Measurements from ENCODE around the gene VKORC1. TPM values are rescaled to one million over a fixed set of nuclear protein-coding genes. Genes with fewer than 3 reads are reported as not detected.
"Not testable (repeated sequence)": the region's sequence is repeated elsewhere in the genome, so short reads cannot be mapped to it uniquely, and the experiment has no call there.

The VKORC1 gene
- 100 to 1,000 TPM; 106 to 132 (median 113) TPM for polyA plus RNA-seq

DNA sequence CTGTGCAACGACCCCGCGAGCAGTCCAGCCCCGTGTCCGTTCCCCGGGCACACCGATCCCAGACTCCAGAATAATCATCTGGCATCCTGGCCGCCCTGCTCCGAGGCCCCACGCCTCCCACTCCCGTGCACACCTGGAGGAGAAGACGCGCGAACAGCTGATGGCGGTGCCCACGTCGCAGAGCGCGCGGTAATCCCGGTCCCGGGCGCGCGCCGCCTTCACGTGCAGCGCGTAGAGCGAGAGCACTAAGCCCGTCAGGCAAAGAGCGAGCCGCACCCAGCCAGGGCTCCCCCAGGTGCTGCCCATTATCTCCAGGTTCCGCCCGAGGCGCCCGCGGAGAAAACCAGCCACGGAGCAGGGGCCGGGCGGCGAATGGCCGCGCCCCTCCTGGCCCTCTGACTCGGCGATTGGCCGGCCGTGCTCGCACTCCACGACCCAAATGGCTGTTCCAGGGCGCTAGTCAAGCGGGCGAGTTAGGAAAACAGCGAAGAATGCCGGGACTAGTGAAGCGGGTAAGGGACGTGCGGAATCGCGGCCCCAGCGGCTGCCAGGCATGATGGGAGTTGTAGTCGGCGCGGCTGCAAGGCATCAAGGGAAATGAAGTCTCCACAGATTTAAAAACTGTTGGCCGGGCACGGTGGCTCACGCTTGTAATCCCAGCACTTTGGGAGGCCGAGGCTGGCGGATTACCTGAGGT lies at the start of gene VKORC1:
TSS of gene VKORC1 (minus strand) at position 374 of the 697 bp plus-strand sequence. CDS start at position 306, 68 bp downstream.
- H3K27ac ChIP-seq (ENCODE audit: low read depth, low read length): no peak within 1 kb of the TSS
- WGBS, 3 donors: 0% methylated on average over 69 of the region's 69 CpGs

DNA sequence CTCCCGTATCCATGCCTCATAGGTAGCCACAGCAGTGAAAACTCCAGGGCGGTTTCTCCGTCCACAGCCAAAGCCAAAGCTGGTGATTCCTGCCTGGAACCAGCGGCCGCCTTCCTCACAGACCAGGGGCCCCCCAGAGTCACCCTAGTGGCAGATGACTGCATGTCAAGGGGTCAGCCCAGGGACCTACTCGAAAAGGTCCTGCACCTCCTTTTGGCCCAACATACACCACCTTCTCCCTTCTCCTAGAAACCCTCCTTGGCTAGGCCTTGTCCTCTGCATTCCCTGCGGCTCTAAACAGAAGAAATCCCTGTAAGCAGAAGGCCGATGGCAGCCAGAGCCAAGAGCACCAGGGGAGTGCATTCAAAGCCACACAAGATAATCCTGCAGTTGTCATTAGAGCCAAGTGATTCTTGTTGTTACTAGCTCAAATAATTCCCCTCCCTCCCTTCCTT lies 49.1 kb upstream of the VKORC1 start:
- WGBS, 3 donors: 86 to 96% (median 93%) methylated on average over 8 of the region's 8 CpGs
- no peak overlapping the region for H3K27ac ChIP-seq (ENCODE audit: low read depth, low read length)

DNA sequence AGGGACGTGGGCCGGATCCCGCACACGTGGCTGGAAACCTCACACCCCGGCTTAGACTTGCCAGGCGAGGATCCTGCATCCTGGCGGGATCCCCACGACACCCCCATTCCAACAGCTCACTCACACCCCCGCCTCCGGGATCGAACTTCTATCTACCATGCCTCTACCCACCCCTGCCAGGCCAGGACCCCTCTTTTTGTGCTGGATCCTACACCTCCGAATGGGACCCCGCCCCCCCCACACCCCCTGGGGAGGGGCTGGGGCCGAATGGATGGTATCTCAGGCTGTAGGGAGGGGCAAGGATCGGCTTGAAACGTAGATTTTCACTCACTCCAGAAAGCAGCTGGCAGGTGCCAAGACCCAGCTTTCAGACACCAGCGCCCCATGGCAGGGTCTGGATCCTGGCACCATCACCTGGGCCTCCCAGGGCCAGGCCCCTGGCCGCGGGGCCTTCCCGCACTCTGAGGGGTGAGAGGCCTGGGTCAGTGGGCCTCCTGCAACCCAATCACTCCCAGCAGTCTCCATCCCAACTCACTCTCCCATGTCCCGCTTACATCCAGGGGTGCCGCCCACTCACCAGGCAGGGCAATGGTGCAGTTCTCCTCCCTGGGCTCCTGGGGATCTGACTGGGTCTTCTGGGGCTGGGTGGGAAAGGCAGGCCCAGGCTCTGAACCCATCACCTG lies 48.6 kb upstream of the VKORC1 start:
- 58 to 63% (median 58%) methylated on average over 20 to 22 of the region's 22 CpGs for WGBS, 3 donors
- no peak overlapping the region for H3K27ac ChIP-seq (ENCODE audit: low read depth, low read length)

DNA sequence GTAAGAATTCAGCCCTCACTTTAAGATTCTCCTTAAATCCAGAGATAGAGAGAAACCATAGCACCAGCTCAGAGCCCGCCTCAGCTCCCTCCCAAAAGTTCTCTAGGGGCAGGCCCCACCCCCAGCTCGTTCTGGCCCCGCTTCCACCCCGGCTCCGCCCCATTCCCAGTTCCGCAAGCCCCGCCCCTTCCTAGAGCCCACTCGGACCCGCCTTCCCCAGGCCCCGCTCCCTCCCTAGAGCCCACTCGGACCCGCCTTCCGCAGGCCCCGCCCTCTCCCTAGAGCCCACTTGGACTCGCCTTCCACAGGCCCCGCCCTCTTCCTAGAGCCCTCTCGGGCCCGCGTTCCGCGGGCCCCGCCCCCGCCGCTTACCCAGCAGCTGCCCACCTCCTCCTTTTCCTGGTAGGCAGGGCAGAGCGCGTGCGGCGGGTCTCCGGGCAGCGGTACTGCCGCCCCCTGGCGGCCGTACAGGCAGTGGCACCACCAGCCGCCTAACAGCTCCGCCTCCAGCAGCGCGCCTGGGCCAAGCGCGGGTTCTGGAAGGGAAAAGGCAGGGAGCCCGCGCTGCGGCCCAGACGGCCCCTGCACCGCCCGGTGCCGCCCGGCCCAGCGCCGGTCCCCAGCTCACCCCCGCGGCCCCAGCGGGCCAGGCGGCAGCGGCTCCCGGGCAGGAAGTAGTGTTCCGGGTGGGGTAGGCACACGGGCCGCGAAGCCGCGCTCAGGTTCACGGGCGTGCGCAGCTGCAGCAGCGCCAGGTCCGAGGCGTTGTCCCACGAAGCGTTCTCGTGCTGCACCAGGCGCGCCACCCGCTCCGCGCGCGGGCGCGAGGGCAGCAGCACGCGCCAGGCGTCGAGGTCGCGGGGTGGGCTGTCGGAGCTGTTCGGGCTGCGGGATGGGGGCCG lies 47.8 kb upstream of the VKORC1 start:
- no peak overlapping the region for H3K27ac ChIP-seq (ENCODE audit: low read depth, low read length)
- WGBS, 3 donors: 3 to 5% (median 4%) methylated on average over 75 to 89 of the region's 89 CpGs

DNA sequence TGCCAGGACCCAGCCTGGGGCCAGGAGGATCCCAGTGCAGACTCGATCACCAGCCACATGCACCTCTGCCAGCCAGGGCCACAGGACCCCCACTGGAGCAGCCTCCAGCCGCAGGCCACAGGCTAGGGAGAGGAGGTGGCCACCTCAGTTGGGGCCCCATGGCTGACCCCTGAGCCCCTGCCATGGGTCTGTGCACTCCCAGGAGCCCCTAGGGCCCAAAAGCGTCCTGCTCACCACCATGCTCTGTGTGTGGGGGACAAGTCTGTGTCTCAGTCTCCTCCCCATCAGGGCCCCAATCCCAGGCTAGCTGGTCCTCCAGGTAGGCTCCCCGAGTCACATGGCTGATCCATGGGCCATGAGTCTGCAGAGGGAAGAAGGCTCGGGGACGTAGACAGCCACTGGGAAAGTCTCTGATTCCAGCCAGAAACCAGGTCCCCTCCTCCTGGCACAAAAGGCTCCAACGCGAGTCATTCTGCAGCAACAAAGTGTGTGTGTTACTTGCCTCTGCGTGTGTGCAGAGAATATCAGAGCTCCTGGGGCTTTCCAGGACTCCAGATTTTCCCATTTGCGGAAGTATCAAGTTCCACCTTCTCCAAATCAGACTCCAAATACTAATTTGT lies 47.0 kb upstream of the VKORC1 start:
- WGBS, 3 donors: 16 to 29% (median 28%) methylated on average over 10 of the region's 10 CpGs

DNA sequence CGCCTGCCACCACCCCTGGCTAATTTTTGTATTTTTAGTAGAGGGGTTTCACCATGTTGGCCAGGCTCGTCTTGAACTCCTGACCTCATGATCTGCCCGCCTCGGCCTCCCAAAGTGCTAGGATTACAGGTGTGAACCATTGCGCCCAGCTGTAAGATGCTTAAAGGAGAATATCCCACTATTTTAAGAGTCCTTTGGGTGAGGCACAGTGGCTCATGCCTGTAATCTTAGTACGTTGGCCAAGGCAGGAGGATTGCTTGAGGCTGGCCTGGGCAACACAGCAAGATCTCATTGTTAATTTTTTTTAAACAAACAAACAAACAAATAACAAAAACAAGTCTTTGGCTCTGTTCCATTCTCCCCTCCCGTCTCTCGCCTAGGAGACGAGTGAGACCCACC lies 46.5 kb upstream of the VKORC1 start:
- 88 to 92% (median 91%) methylated on average over 9 of the region's 9 CpGs for WGBS, 3 donors
- not testable (repeated sequence) for H3K27ac ChIP-seq (ENCODE audit: low read depth, low read length)

More for the DNA sequence above, 47.0 kb upstream of the VKORC1 start:
- H3K27ac ChIP-seq (ENCODE audit: low read depth, low read length): no peak overlapping the region

DNA sequence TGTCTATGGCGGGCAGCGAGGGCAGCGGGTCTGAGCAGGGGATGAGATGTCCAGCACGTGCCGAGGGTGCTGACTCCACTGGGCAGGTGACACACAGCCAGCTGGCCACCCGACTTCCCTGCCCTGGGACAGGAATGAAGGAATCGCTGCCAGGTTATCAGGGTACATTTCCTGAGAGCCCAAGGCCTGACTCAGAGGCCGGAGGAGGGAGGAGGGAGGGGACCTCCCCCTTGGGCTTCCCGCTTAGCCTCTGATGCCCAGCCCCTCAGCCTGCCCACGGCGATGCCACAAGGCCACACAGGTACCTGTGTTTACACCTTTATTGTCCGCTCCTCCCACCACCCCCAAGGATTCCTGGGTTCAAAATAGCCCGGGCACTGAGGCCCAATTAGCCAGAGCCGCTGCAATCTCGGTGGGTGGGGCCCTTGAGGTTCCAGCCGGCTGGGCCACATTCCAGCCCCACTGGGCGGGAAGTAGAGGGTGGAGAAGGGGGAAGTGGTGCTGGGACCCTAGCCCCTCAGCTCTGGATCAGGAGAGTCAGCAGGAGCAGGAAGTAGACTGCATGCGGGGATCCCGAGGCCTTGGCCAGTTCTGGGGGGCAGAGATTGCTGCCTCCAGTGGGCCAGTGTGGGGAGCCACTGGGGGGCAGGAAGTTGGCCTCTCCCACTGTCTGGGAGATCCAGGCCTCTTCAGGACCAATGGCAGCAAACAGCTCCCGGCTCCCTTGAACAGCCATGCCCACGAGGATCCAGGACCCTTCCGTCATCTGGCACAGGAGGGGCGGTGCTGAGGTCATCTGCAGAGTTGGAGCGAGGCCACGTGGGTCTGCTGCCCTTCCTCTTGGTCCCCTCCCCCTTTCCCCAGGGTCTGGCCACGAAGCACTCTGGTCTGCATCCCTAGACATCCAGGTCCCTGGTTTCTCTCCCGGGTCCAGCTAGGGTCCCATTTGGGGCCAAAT lies 44.3 kb upstream of the VKORC1 start:
- H3K27ac ChIP-seq (ENCODE audit: low read depth, low read length): no peak overlapping the region
- 42 to 62% (median 56%) methylated on average over 26 to 27 of the region's 27 CpGs for WGBS, 3 donors

DNA sequence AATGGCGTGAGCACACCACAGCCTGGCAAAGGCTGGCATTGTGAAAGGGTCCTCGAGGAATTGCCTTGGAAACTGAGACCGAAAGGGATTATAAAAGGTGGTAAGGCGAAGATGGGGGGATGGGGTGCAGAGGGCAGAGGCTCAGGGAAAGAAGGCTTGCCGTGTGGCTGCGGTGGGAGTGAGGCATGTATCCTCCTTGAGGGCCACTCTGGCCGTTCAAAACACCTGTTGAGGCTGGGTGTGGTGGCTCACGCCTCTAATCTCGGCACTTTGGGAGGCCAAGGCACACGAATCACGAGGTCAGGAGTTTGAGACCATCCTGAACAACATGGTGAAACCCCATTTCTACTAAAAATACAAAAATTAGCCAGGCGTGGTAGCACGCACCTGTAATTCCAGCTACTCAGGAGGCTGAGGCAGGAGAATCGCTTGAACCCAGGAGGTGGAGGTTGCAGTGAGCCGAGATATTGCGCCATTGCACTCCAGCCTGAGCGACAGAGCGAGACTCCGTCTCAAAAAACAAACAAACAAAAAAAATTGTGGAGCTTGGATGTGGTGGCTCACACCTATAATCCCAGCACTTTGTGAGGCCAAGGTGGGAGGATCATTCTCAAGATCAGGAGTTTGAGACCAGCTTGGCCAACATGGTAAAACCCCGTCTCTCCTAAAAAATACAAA lies 42.4 kb upstream of the VKORC1 start:
- not testable (repeated sequence) for H3K27ac ChIP-seq (ENCODE audit: low read depth, low read length)
- 87 to 88% (median 88%) methylated on average over 20 of the region's 20 CpGs for WGBS, 3 donors

DNA sequence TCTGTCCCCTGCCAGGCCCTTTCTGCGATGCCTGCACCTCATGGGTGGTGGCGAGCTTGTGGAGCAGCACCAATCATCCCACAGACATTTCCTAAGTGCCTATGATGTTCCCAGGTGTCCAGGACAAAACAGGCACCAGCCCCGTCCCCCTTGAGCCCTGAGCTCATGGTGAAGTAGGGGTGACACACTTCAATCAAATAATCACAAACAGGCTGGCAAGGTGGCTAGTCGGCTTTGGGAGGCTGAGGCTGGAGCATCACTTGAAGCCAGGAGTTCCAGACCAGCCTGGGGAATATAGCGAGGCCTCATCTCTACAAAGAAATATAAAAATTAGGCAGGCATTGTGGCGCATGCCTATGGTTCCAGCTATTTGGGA lies 41.7 kb upstream of the VKORC1 start:
- H3K27ac ChIP-seq (ENCODE audit: low read depth, low read length): no peak overlapping the region
- WGBS, 3 donors: 80 to 90% (median 89%) methylated on average over 6 of the region's 6 CpGs

DNA sequence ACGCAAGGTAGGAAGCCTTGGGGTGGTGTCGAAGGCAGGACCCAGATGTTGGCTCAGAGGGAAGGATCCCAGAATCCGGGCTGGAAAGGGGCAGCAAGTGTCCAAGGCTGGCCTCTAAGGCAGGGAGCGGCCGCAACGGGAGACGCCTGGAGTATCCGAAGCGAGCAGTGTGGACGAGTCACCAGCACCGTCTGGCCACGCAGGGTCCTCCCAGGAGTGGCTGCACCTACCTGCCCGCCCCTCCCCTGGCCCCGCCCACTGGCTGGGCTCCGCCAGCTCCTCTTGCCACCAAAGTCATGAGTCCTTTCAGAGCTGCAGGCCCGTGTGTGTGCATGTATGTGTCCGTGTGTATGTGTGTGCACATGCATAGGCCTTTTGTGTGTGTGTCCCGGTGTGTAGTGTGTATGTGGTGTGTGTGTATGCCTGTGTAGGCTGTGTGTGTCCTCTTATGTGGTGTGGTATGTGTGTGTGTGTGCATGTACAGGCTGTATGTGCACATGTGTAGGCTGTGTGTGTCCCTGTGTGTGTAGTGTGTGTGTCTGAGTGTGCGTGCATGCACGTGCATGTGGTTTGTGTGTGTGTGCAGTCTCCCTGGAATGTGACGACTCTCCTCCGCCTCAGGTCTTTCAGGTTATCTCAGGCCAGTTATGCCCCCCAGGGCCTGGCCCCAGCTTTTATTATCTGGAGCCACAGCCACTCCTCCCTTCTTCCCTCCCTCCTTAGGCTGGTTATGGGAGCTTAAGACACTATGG lies 41.1 kb upstream of the VKORC1 start, which contains the start of gene PRSS8:
TSS of gene PRSS8 (minus strand) at position 193 of the 752 bp plus-strand sequence. CDS start 229 bp downstream, outside the sequence.
- H3K27ac ChIP-seq (ENCODE audit: low read depth, low read length): no peak within 1 kb of the TSS

DNA sequence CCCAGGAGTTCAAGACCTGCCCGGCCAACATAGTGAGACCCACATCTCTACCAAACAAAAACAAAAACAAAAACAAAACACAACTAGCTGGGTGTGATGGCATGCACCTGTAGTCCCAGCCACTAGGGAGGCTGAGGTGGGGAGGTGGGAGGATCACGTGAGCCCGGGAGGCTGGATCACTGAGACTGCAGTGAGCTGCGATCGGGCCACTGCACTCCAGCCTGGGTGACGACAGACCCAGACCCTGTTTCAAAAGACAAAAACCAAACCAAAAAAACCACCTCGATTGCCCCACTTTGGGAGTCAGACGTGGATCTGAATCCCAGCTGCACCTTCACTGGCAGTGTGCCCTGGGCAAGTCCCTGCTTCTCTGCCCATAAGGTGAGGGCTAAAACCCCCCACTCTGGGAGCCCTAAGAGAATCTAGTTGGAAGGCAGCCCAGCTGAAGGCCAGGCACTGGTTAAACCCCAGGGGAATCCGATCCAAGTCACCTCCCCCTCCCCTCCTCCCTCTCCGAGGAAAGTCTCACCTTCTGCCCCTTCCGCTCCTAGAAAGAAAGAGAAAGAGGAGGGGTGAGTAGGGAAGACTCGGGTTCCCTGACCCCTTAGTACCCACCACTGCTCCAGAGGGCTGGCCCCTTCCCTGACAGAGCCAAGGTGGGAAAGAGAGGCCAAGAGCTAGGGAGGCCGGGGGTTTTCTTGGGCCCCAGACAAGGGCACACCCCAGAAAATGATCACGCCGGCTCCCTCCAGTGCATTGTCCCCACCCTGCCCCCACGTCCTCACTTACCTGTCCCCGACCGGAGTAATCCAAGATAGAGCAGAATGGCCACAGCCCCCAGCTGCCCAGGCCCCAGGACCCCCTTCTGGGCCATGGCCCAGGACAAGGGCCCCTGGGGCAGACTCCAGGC lies 40.3 kb upstream of the VKORC1 start:
- no peak overlapping the region for H3K27ac ChIP-seq (ENCODE audit: low read depth, low read length)
- 15 to 39% (median 34%) methylated on average over 17 to 18 of the region's 18 CpGs for WGBS, 3 donors

More for the DNA sequence above, 41.1 kb upstream of the VKORC1 start, which contains the start of gene PRSS8:
- 9 to 69% (median 61%) methylated on average over 22 of the region's 22 CpGs for WGBS, 3 donors

DNA sequence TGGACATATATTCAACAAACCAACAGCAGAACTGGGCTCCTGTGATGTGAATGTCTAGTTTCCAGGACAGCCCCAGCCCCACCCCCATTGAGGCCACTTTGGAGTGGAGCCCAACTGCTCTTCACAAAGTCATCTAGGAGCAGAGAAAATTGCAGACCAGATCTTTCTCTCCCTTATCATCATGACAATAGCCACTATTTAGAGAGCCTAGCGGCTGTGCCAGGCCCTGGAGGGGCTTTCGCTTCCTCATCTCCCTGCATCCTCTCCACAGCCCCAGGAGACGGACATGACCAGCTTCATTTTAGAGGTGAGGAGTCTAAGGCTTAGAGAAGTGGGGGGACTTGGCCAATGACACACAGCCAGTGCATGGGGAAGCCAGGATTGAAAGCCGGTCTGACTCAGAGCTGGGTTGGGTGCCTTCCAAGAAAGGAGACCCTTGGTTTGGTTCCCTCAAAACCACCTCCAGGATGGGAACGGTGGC lies 39.5 kb upstream of the VKORC1 start:
- 14 to 35% (median 34%) methylated on average over 5 of the region's 5 CpGs for WGBS, 3 donors

DNA sequence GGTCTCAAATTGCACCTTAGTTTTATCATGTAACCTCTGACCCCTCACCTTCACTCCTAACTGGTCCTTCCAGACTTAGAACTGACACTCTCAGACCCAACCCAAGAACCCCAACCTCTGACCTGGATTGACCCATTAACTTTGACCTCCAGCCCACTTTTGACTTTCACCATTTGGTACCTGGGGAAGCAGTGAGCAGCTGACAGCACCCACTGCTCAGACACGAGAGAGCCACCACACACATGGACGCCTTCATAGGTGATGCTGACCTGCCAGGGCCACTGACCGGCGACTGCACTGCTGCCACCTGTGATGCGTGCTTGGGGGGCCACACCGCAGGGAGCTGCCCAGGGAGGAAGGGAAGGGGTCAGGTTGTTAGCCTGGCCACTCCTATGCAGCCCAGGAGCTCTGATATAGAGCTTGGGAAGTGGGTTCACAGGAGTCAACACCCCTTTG lies 38.5 kb upstream of the VKORC1 start:
- H3K27ac ChIP-seq (ENCODE audit: low read depth, low read length): no peak overlapping the region
- 67 to 93% (median 84%) methylated on average over 6 of the region's 6 CpGs for WGBS, 3 donors

More for the DNA sequence above, 39.5 kb upstream of the VKORC1 start:
- H3K27ac ChIP-seq (ENCODE audit: low read depth, low read length): no peak overlapping the region

DNA sequence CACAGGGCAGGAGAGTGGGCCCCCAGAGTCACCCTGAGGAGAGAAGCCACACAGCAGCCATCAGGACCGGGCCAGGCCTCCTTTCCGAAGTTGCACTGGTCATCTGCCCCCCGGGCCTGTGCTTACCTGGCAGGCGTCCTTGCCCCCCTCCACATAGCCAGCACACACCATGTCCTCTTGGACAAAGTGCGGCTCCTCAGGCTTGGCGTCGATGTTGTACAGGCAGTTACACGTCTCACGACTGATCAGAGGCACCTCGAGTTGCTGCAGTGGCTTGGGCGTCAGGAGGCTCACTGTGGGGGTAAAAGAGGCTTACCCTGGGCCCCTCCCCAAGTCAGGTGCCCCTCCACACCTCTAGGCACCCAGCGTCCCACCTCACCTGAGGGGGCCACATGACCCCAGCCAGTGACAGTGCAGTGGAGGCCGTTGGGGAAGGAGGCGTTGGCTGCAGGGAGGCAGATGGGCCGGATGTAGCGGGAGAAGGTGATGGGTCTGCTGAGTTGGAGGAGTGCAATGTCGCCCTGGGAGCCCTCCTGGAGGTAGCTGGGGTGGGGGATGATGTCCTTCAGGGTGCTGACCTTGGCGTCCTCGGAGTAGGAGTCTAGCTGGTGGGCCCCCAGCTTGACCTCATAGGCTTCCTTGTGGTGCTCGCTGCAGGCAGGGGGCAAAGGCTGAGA lies 37.8 kb upstream of the VKORC1 start:
- H3K27ac ChIP-seq (ENCODE audit: low read depth, low read length): no peak overlapping the region
- WGBS, 3 donors: 80 to 90% (median 89%) methylated on average over 20 of the region's 20 CpGs

All from adipose tissue (tissue), 3 donors.